Esophagus squamous epithelium (tissue), 4 donors: Measurements from ENCODE around the gene PLEKHA7.

Experiments used
- CTCF ChIP-seq, 6 experiments: fragments of 450-650 bp in 4 of 6; fragments of 200-600 bp in 2 of 6; sonication (generic) in 2 of 6; IDR thresholded peaks; one replicate each; pipeline ENCODE4 v1.5.1; 2016 to 2019; ENCODE audit warnings: antibody characterized with exemption in 6 of 6, mild to moderate bottlenecking in 4 of 6, moderate library complexity in 4 of 6
- POLR2A ChIP-seq, 4 donors: fragments of 450-650 bp; IDR thresholded peaks; one replicate each; pipeline ENCODE4 v1.6.1; 2017; ENCODE audit warnings: antibody characterized with exemption in 4 of 4, mild to moderate bottlenecking in 4 of 4, moderate library complexity in 3 of 4

DNA sequence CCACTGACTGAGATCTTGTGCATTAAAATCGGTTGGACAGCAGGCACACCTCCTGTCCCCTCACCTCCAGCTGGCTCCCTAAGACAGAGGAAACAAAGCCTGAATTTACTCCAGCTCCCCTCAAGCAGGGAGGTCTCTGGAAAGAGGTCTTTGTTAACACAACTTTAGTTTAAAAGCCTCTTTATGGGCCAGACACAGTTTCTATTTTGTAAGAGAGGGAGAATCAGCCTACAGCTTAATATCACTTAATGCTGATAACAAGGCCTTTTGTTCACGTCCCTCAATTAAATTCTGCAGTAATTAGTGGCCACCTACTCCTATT lies 36.3 kb downstream of the PLEKHA7 start:
- TF ChIP-seq CTCF (IDR thresholded peaks at IDR 0.05), result no peak
- TF ChIP-seq POLR2A (IDR thresholded peaks at IDR 0.05), result no peak
